ENCODE results near the gene DLEC1.
"Not testable (repeated sequence)": the region's sequence is repeated elsewhere in the genome, so short reads cannot be mapped to it uniquely, and the experiment has no call there.

DLEC1 gene

DNA sequence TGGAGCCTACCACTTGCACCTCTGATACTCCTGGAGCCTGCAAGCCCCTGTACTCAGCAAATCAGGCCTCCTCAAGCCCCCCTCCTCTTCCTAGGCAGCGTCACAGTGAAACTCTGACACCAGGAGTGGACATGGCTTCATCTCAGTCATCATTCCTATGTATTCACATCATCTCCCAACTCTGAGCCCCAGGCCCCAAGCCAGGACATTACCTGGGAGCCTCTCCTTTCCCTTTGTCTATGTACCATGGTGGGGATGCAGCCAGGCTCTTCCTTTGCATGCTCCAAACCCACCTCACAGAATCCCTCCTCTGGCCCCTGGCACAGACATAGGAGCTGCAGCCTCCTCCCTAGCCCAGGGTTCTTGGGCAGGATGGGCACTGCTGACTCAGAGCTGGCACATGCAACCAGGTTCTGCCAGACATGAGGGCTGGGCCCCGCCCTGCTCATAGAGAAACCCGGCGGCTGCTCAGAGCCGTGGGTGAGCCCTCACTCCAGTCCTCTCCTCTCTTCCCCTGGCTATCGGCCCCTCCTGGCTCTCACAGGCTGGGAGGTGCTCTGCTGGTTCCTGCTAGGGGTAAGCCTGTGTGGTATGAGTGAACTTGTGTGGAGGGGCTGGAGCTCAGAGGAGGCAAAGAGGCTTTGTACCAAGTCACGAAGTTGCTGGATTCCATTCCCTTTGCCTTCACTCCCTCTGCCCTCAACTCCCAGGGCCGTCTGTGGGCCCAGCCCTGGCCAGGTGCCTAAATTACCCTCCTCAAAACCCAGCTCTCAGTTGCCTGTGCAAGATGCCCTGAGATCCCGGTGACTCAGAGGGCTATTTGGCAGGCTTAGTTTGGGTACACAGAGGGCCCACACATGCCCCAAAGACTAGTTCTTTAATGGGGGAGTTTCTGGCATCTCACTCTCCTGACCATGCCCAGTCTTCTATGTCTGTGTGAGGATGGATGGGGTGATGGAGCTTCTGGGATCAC is 7.7 kb upstream of the DLEC1 start:
- H3K4me3 ChIP-seq (ENCODE audit: control insufficient read depth, low read depth, low read length): no peak overlapping the region
- DNase-seq (ENCODE audit: low read depth): peak; percentile 28
- TF ChIP-seq, protein P1, sequence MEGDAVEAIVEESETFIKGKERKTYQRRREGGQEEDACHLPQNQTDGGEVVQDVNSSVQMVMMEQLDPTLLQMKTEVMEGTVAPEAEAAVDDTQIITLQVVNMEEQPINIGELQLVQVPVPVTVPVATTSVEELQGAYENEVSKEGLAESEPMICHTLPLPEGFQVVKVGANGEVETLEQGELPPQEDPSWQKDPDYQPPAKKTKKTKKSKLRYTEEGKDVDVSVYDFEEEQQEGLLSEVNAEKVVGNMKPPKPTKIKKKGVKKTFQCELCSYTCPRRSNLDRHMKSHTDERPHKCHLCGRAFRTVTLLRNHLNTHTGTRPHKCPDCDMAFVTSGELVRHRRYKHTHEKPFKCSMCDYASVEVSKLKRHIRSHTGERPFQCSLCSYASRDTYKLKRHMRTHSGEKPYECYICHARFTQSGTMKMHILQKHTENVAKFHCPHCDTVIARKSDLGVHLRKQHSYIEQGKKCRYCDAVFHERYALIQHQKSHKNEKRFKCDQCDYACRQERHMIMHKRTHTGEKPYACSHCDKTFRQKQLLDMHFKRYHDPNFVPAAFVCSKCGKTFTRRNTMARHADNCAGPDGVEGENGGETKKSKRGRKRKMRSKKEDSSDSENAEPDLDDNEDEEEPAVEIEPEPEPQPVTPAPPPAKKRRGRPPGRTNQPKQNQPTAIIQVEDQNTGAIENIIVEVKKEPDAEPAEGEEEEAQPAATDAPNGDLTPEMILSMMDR (conservative IDR thresholded peaks at IDR 0.05; ENCODE audit: control insufficient read depth, insufficient read depth, low read depth, low read length): no peak

DNA sequence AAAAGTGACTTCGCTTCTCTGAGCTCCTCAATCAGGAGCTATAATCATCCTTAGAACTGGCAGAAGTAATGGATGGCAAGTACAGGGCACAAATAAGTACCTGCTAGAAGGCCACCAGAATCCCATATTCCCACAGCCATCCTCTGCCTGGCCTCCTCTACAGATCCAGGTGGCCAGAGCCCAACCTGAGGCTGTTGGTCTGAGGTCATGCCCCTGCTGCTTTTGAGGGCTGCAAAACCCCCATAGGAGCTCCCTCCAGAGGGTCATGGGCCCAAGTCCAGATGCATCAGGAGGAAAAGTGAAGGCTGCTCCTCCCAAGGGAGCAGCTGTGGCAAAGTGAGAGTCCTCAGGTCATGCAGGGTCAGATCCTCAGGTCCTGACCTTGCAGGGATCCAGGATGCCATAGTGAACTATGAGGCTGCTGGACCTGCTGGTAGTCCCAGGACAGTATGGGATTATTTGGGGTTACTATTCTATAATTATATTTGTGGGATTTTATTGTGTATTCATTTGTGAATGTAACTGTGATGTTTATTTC is 6.6 kb upstream of the DLEC1 start:
- no peak for DNase-seq (ENCODE audit: low read depth)
- TF ChIP-seq, protein P1 (conservative IDR thresholded peaks at IDR 0.05; ENCODE audit: control insufficient read depth, insufficient read depth, low read depth, low read length): no peak
- H3K4me3 ChIP-seq (ENCODE audit: control insufficient read depth, low read depth, low read length): no peak overlapping the region

DNA sequence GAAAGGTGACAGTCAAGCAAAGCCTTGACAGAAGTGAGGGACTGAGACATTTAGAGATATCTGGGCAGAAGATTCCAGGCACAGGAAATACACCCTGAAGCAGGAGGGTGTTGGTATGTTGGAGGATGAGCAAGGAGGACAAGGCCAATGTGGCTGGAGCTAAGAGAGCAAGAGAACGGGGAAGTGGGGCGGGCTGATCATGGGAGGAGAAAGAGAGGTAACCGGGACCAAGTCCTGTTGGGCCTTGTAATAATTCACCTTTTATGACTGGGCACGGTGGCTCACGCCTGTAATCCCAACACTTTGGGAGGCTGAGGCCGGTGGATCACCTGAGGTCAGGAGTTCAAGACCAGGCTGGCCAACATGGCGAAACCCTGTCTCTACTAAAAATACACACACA is 5.4 kb upstream of the DLEC1 start:
- not testable (repeated sequence) for DNase-seq (ENCODE audit: low read depth); H3K4me3 ChIP-seq (ENCODE audit: control insufficient read depth, low read depth, low read length)

DNA sequence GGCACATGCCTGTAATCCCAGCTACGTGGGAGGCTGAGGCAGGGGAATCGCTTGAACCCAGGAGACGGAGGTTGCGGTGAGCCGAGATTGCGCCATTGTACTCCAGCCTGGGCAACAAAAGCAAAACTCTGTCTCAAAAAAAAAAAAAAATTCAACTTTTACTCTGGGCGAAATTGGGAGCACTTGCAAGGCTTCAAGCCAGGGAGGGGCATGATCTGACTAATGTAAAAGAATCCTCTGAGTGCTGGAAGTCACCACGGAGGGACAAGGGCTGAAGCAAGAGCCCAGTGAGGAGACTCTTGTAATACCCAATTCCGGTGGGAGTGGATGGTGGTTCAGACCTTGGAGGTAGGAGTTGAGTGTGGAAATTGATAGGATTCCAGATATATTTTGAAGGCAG is 4.7 kb upstream of the DLEC1 start:
- DNase-seq (ENCODE audit: low read depth); H3K4me3 ChIP-seq (ENCODE audit: control insufficient read depth, low read depth, low read length): not testable (repeated sequence)

DNA sequence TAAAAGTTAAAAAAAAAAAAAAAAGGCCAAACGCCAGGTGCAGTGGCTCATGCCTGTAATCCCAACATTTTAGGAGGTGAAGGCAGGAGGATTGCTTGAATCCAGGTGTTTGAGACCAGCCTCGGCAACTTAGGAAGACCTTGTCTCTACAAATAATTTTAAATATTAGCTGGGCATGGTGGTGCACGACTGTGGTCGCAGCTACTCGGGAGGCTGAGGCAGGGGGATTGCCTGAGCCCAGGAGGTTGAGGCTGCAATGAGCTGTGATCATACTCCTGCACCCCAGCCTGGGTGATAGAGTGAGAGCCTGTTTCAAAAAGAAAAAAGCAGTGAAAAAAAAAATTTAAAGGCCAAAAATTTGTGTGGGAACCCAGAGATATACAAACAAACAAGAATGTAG is 2.7 kb upstream of the DLEC1 start:
- H3K4me3 ChIP-seq (ENCODE audit: control insufficient read depth, low read depth, low read length): no peak overlapping the region
- no peak for DNase-seq (ENCODE audit: low read depth)
- TF ChIP-seq, protein P1 (conservative IDR thresholded peaks at IDR 0.05; ENCODE audit: control insufficient read depth, insufficient read depth, low read depth, low read length): no peak

DNA sequence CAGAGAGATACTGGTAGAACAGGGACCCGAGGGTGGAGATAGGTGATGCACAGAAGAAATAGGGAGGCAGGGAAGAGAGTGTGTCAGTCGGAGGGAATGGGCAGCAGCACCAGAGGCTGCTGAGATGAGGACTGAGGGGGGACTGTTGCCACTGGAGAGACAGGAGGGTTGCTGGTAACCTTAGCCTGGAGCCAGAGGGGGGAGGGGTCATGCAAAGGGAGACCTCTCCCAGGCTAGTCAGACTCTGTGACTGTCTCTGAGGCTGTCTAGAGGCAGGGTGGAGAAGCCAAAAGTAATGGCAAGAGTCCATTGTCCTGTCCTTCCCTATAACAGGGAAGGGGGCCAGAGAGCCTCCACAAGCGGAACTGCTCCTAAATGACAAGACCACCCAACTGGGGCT is 2.1 kb upstream of the DLEC1 start:
- H3K4me3 ChIP-seq (ENCODE audit: control insufficient read depth, low read depth, low read length): no peak overlapping the region
- DNase-seq (ENCODE audit: low read depth): no peak
- TF ChIP-seq, protein P1 (conservative IDR thresholded peaks at IDR 0.05; ENCODE audit: control insufficient read depth, insufficient read depth, low read depth, low read length): no peak

DNA sequence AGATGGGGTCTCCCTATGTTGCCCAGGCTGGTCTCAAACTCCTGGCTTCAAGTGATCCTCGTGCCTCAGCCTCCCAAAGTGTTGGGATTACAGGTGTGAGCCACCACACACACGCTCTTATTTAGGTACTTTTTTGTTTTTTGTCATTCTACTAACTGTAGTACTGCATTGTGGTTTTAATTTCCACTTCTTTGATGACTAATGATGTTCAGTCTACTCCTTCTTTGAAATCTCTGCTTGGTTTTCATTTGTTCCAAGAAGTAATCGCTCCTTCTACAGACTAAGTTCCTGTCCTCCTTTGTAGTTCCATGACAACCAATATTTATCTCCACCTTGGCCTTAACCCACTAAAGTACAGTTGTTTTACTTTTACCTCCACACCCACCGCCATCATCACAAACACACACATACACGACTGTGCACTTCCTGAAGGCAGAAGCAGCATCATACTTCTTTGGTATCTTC is 529 bp upstream of the DLEC1 start:
- TF ChIP-seq, protein P1 (conservative IDR thresholded peaks at IDR 0.05; ENCODE audit: control insufficient read depth, insufficient read depth, low read depth, low read length): no peak
- no peak for DNase-seq (ENCODE audit: low read depth)
- H3K4me3 ChIP-seq (ENCODE audit: control insufficient read depth, low read depth, low read length): no peak overlapping the region

Measured in fibroblast of mammary gland (primary cell).